ENCODE data around the gene CDC14A.

- TF ChIP-seq POLR2A (IDR thresholded peaks at IDR 0.05) = no peak
- no peak for TF ChIP-seq CTCF (IDR thresholded peaks at IDR 0.05)
Measured at GRCh38 chr1:100304921-100305320, 47.4 kb upstream of the CDC14A start.

Data from uterus (tissue), 2 donors.